ENCODE results near the gene KARS1. TPM values are rescaled to one million over a fixed set of nuclear protein-coding genes. Genes with fewer than 3 reads are reported as not detected.

KARS1 gene
- total and polyA plus RNA-seq, 12 donors, result 68.0 to 145 (median 128) TPM

DNA sequence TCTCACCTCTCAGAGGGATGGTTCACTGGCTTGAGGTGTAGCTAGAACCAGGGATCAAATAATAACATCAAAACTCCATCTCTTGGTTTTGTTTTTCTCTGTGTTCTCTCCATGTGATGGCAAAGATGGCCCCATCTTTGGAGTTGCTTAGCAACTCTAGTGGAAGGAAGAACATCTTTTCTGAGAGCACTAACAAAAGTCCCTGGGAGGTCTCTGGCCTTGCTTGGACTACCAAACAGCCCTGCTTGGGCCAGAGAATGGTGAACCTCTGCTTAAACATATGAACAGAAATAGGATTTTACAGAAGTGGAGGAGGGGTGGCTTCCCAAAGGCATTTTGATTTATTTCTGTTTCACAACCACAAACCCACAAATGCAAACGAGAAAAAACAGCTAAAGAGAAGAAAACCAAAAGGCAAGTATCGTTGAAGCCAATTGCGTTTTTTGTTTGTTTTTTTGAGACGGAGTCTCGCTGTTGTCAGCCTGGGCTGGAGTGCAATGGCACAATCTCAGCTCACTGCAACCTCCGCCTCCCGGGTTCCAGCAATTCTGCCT lies 68.1 kb downstream of the KARS1 start:
- Histone ChIP-seq H3K27ac (no peak overlapping the region), H3K4me1 (peaks cover 0 to 34% (median 8%) of the 10 kb centered on the region in 9 donors), H3K9me3 (no peaks in the 10 kb centered on the region), H3K36me3 (peaks cover 0 to 72% (median 48%) of the 10 kb centered on the region in 9 donors), H3K4me3 (no peak overlapping the region), H3K27me3 (no peaks in the 10 kb centered on the region)
- DNase-seq (no peak), ATAC-seq (no peak)
- WGBS, 2 donors, result 88 to 96% methylated on average over 7 of the region's 7 CpGs
- no peak for TF ChIP-seq CTCF (IDR thresholded peaks at IDR 0.05)
- intact Hi-C loops (cut with DNase I), result no loop called here

DNA sequence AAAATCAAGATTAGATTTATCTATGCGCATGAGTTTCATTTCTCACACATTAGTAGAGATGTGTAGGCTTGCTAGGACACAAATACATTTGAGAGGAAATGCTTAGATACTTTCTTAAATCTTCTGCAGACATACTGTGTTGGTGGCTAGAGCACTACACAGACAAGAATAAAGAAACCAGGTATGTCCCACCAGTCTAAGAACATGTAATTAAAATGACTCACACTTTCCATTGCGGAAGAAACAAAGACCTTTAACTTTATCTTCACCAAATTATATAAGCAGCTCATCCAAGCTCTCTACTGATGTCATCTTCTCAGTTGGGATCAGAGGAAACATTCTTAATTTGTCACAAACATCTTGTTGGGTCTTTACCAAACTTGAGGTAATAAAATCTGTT lies 68.7 kb downstream of the KARS1 start:
- TF ChIP-seq CTCF (IDR thresholded peaks at IDR 0.05), result no peak

DNA sequence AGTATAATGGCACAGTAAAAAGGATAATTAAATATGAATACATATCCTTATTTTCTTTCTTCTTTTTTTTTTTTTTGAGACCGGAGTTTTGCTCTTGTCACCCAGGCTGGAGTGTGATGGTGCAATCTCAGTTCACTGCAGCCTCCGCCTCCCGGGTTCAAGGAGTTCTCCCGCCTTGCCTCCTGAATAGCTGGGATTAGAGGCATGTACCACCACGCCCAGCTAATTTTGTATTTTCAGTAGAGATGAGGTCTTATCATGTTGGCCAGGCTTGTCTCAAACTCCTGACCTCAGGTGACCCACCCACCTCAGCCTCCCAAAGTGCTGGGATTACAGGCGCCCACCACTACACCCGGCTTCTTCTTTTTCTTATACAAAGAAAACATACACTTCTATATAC lies 69.3 kb downstream of the KARS1 start:
- no peaks in the 10 kb centered on the region for H3K27me3 ChIP-seq
- H3K4me1 ChIP-seq, result peaks cover under 1 to 45% (median 19%) of the 10 kb centered on the region in 9 donors
- no peak overlapping the region for H3K27ac ChIP-seq
- no peak for ATAC-seq
- H3K4me3 ChIP-seq, result no peak overlapping the region
- WGBS, 2 donors, result 86 to 89% methylated on average over 7 of the region's 7 CpGs
- no peak for TF ChIP-seq CTCF (IDR thresholded peaks at IDR 0.05)
- no peaks in the 10 kb centered on the region for H3K9me3 ChIP-seq
- no peak for DNase-seq
- peaks cover 0 to 83% (median 59%) of the 10 kb centered on the region in 9 donors for H3K36me3 ChIP-seq
- intact Hi-C loops (cut with DNase I), result no loop called here

More for the DNA sequence above, 68.7 kb downstream of the KARS1 start:
- Histone ChIP-seq H3K27me3 (no peaks in the 10 kb centered on the region), H3K27ac (no peak overlapping the region), H3K9me3 (no peaks in the 10 kb centered on the region), H3K4me3 (no peak overlapping the region), H3K36me3 (peaks cover 0 to 78% (median 54%) of the 10 kb centered on the region in 9 donors), H3K4me1 (peaks cover 0 to 40% (median 13%) of the 10 kb centered on the region in 9 donors)
- intact Hi-C loops (cut with DNase I), result no loop called here
- DNase-seq (no peak), ATAC-seq (no peak)
- 90 to 92% methylated on average over 2 of the region's 2 CpGs for WGBS, 2 donors

Other genes with a start within 250 kb of the KARS1 start
- gene CFDP1, start 214.2 kb downstream of the KARS1 start, total RNA-seq, result 10 to 100 TPM; 19.0 to 27.8 (median 24.9) TPM
- 10 to 100 TPM; 38.6 to 63.6 TPM for gene CFDP1, start 214.2 kb downstream of the KARS1 start, polyA plus RNA-seq
- 10 to 100 TPM in 4 of 10 donors, 1 to 10 TPM in 6; 7.2 to 12.5 (median 9.3) TPM for gene TMEM170A, start 183.0 kb downstream of the KARS1 start, total RNA-seq
- gene TMEM170A, start 183.0 kb downstream of the KARS1 start, polyA plus RNA-seq, result 1 to 10 TPM; 3.8 to 6.9 TPM
- 1 to 10 TPM in 4 of 10 donors, under 1 TPM in 6; 0.30 to 2.0 (median 0.98) TPM for gene CHST6, start 152.2 kb downstream of the KARS1 start, total RNA-seq
- under 1 TPM; 0.22 to 0.42 TPM for gene CHST6, start 152.2 kb downstream of the KARS1 start, polyA plus RNA-seq
- gene CHST5, start 111.6 kb downstream of the KARS1 start, total RNA-seq, result 1 to 10 TPM in 2 of 10 donors, under 1 TPM in 7, not detected in 1; 0.08 to 1.4 (median 0.48) TPM
- under 1 TPM; 0.20 to 0.66 TPM for gene CHST5, start 111.6 kb downstream of the KARS1 start, polyA plus RNA-seq
- 10 to 100 TPM in 5 of 10 donors, 1 to 10 TPM in 5; 3.8 to 13.4 (median 9.6) TPM for gene TMEM231, start 91.4 kb downstream of the KARS1 start, total RNA-seq
- gene TMEM231, start 91.4 kb downstream of the KARS1 start, polyA plus RNA-seq, result 1 to 10 TPM; 2.6 to 4.9 TPM
- gene GABARAPL2, start 81.3 kb downstream of the KARS1 start, total RNA-seq, result 100 to 1,000 TPM; 177 to 262 (median 243) TPM
- 100 to 1,000 TPM in 1 of 2 donors, 10 to 100 TPM in 1; 58.2 to 187 TPM for gene GABARAPL2, start 81.3 kb downstream of the KARS1 start, polyA plus RNA-seq
- 10 to 100 TPM; 14.3 to 30.6 (median 23.3) TPM for gene ADAT1, start 24.4 kb downstream of the KARS1 start, total RNA-seq
- gene ADAT1, start 24.4 kb downstream of the KARS1 start, polyA plus RNA-seq, result 1 to 10 TPM; 6.1 to 7.9 TPM
- 10 to 100 TPM; 49.1 to 79.3 (median 64.5) TPM for gene TERF2IP, start 108 bp upstream of the KARS1 start, total RNA-seq
- gene TERF2IP, start 108 bp upstream of the KARS1 start, polyA plus RNA-seq, result 10 to 100 TPM; 43.3 to 71.1 TPM
- not detected for gene CPHXL2, start 29.3 kb upstream of the KARS1 start, total RNA-seq
- not detected for gene CPHXL2, start 29.3 kb upstream of the KARS1 start, polyA plus RNA-seq
- not detected for gene DUXB, start 53.8 kb upstream of the KARS1 start, total RNA-seq
- gene DUXB, start 53.8 kb upstream of the KARS1 start, polyA plus RNA-seq, result not detected
- not detected for gene CPHXL, start 78.8 kb upstream of the KARS1 start, total RNA-seq
- not detected for gene CPHXL, start 78.8 kb upstream of the KARS1 start, polyA plus RNA-seq